Keratinocyte (primary cell): Measurements from ENCODE around the gene DLK2. TPM values are rescaled to one million over a fixed set of nuclear protein-coding genes. Genes with fewer than 3 reads are reported as not detected.

ENCODE experiments used
- DNase-seq: peaks from one replicate; pipeline ENCODE4 v3.0.0-alpha.2; 2011; ENCODE audit warnings: low read depth, missing footprints, low spot score
- FAIRE-seq: peaks from 2 replicates; lab custom pipeline; 2011; peaks lifted over from hg19 to GRCh38; lab: Jason Lieb, UNC
- H2AFZ ChIP-seq: 2 replicates; pipeline ENCODE4 v1.6.0; 2012; ENCODE audit warnings: low read length, control low read depth, inconsistent platforms; ENCODE audit not compliant: control insufficient read depth
- H3K27ac ChIP-seq: 2 replicates; pipeline ENCODE4 v1.5.1; 2011; ENCODE audit warnings: low read length; ENCODE audit not compliant: control insufficient read depth, insufficient read depth
- H3K27me3 ChIP-seq: 3 replicates; pipeline ENCODE4 v1.6.0; 2011; ENCODE audit warnings: low read length; ENCODE audit not compliant: control insufficient read depth, insufficient read depth; ENCODE audit errors: extremely low read depth
- H3K36me3 ChIP-seq, 2 experiments: 2 replicates in 1 of 2; 3 replicates in 1 of 2; pipeline ENCODE4 v1.5.1; 2011; ENCODE audit warnings: low read length in 2 of 2, mild to moderate bottlenecking in 1 of 2; ENCODE audit not compliant: control insufficient read depth in 2 of 2, insufficient read depth in 2 of 2; ENCODE audit errors: extremely low read depth in 1 of 2
- H3K4me1 ChIP-seq: 3 replicates; pipeline ENCODE4 v1.5.1; 2011; ENCODE audit warnings: low read length; ENCODE audit not compliant: control insufficient read depth, insufficient read depth; ENCODE audit errors: extremely low read depth
- H3K4me2 ChIP-seq: 3 replicates; pipeline ENCODE4 v1.6.0; 2011; ENCODE audit warnings: low read depth, low read length; ENCODE audit not compliant: control insufficient read depth, insufficient read depth; ENCODE audit errors: extremely low read depth
- H3K4me3 ChIP-seq, 3 experiments: fragments of 200-600 bp in 1 of 3; sonication (generic) in 1 of 3; 2 replicates in 2 of 3; 3 replicates in 1 of 3; pipeline ENCODE4 v1.5.1; 2011 to 2016; ENCODE audit warnings: low read length in 3 of 3, mild to moderate bottlenecking in 3 of 3, control low read depth in 2 of 3, inconsistent platforms in 1 of 3, low read depth in 1 of 3, mixed read lengths in 1 of 3, mixed run types in 1 of 3, moderate library complexity in 1 of 3; ENCODE audit not compliant: control insufficient read depth in 2 of 3, insufficient read depth in 2 of 3; ENCODE audit errors: extremely low read depth in 1 of 3
- H3K79me2 ChIP-seq: 2 replicates; pipeline ENCODE4 v1.6.0; 2012; ENCODE audit warnings: low read length; ENCODE audit not compliant: control insufficient read depth, insufficient read depth
- H3K9ac ChIP-seq: 3 replicates; pipeline ENCODE4 v1.6.0; 2011; ENCODE audit warnings: low read length; ENCODE audit not compliant: control insufficient read depth, insufficient read depth; ENCODE audit errors: extremely low read depth
- H3K9me1 ChIP-seq: 3 replicates; pipeline ENCODE4 v1.6.0; 2011; ENCODE audit warnings: low read length; ENCODE audit not compliant: control insufficient read depth, insufficient read depth; ENCODE audit errors: extremely low read depth
- H3K9me3 ChIP-seq: 2 replicates; pipeline ENCODE4 v1.5.1; 2012; ENCODE audit warnings: low read depth, low read length; ENCODE audit not compliant: control insufficient read depth
- H4K20me1 ChIP-seq: 3 replicates; pipeline ENCODE4 v1.6.0; 2011; ENCODE audit warnings: low read length; ENCODE audit not compliant: control insufficient read depth, insufficient read depth; ENCODE audit errors: extremely low read depth
- EZH2 ChIP-seq: IDR thresholded peaks from one replicate; pipeline ENCODE4 v1.6.1; 2012; ENCODE audit warnings: inconsistent platforms, mild to moderate bottlenecking, low read length, moderate library complexity
- dilution Hi-C: fragments of 300-500 bp; cut with MboI; formaldehyde crosslinking; loops from one replicate; pipeline ENCODE4 v1.7.0; 2020; ENCODE audit warnings: low sequenced_read_pairs; ENCODE audit not compliant: extremely low pct_ligation_motif_present
- polyA plus RNA-seq, 5 experiments: library from polyadenylated mRNA; depleted of rRNA in 3 of 5; stranded (reverse) in 3 of 5; stranded (forward) in 1 of 5; unstranded in 1 of 5; fragments of >200 nt; gene quantifications; 1 replicate in 1 of 5; 2 replicates in 3 of 5; 3 replicates in 1 of 5; pipeline versions ENCODE4 v1.2.1 to v1.2.3, GENCODE V29; 2011 to 2012; ENCODE audit warnings: missing spikeins in 2 of 5, low read depth in 1 of 5, low replicate concordance in 1 of 5
- TF ChIP-seq, protein P1 (sequence below), 3 experiments: IDR thresholded peaks in 1 of 3; conservative IDR thresholded peaks in 1 of 3; optimal IDR thresholded peaks in 1 of 3; 2 replicates in 2 of 3; 3 replicates in 1 of 3; pipeline versions ENCODE3 to v1.5.1; 2011; ENCODE audit warnings: low read length in 3 of 3, mild to moderate bottlenecking in 3 of 3, moderate library complexity in 2 of 3, control low read depth in 1 of 3, inconsistent platforms in 1 of 3; ENCODE audit not compliant: insufficient read depth in 2 of 3; ENCODE audit errors: extremely low read depth in 1 of 3

Gene DLK2
- polyA plus RNA-seq, 1 donor (not counting 4 experiments of a cell fraction or from before 2014, with no cell fraction given) = 19.8 TPM

DNA sequence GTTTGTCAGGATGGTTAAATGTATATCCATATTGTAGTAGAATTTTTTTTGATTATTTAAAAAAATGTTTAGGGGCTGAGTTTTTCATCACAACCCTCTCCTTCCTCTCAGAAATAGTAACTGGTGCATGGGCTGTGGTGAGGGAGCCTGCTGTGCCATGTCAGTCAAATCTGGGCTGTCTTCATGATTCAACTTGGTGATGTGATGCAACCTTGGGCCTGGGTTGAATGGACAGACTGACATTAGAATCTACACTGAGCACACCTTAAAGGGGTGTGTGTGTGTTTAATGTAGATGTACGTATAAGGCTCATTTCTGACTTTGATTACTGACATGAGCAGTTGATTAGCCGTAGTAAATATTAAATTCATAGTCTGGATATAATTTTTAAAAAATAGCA is 25.7 kb upstream of the DLK2 start:
- Histone ChIP-seq H3K4me1 (peaks cover 54% of the 10 kb centered on the region), H3K4me2 (peak overlapping the region; percentile 74), H2AFZ (no peak overlapping the region), H3K4me3 (no peak overlapping the region), H4K20me1 (no peaks in the 10 kb centered on the region), H3K27me3 (no peaks in the 10 kb centered on the region), H3K79me2 (peaks cover 53% of the 10 kb centered on the region), H3K36me3 (peaks cover 5% of the 10 kb centered on the region in 2 experiments), H3K9me3 (no peaks in the 10 kb centered on the region), H3K9me1 (no peaks in the 10 kb centered on the region), H3K9ac (peak overlapping the region; percentile 23), H3K27ac (peak overlapping the region; percentile 76)
- dilution Hi-C loops = no loop called here
- no peak for TF ChIP-seq EZH2
- TF ChIP-seq, protein P1, sequence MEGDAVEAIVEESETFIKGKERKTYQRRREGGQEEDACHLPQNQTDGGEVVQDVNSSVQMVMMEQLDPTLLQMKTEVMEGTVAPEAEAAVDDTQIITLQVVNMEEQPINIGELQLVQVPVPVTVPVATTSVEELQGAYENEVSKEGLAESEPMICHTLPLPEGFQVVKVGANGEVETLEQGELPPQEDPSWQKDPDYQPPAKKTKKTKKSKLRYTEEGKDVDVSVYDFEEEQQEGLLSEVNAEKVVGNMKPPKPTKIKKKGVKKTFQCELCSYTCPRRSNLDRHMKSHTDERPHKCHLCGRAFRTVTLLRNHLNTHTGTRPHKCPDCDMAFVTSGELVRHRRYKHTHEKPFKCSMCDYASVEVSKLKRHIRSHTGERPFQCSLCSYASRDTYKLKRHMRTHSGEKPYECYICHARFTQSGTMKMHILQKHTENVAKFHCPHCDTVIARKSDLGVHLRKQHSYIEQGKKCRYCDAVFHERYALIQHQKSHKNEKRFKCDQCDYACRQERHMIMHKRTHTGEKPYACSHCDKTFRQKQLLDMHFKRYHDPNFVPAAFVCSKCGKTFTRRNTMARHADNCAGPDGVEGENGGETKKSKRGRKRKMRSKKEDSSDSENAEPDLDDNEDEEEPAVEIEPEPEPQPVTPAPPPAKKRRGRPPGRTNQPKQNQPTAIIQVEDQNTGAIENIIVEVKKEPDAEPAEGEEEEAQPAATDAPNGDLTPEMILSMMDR (optimal IDR thresholded peaks at IDR 0.05 in 1 of 3, IDR thresholded peaks at IDR 0.05 in 1 of 3, conservative IDR thresholded peaks at IDR 0.05 in 1 of 3; ENCODE audit: extremely low read depth in 1 of 3, insufficient read depth in 2 of 3, low read length in 3 of 3) = no peak
- DNase-seq (no peak), FAIRE-seq (peak; percentile 79)

DNA sequence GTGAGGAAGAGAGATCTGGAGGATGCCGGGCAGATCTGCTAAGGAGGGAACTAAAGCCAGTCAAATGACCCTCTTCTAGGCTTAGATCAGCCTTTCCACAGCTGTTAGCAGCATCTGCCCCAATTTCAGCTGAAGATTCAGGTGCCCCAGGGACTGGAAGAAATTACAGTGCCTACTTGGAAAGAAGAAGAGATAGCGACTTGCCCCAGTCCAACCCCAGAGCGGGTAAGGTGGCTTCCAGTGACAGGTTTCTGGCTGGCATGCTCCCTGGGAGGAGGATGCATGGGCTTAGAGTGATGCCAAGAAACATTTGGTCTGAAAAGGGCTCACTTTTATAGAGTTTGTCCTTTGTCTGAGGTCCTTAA is 22.6 kb upstream of the DLK2 start:
- no peaks in the 10 kb centered on the region for H4K20me1 ChIP-seq
- FAIRE-seq (no peak), DNase-seq (no peak)
- peaks cover 49% of the 10 kb centered on the region for H3K4me1 ChIP-seq
- H3K27me3 ChIP-seq = no peaks in the 10 kb centered on the region
- H3K9me1 ChIP-seq = no peaks in the 10 kb centered on the region
- peaks cover 35% of the 10 kb centered on the region for H3K79me2 ChIP-seq
- H3K27ac ChIP-seq = peak overlapping the region; percentile 88
- peak overlapping the region; percentile 52 to 85 (median 77) for H3K4me3 ChIP-seq
- peak overlapping the region; percentile 99 for H3K4me2 ChIP-seq
- TF ChIP-seq, protein P1 (optimal IDR thresholded peaks at IDR 0.05 in 1 of 3, IDR thresholded peaks at IDR 0.05 in 1 of 3, conservative IDR thresholded peaks at IDR 0.05 in 1 of 3; ENCODE audit: extremely low read depth in 1 of 3, insufficient read depth in 2 of 3, low read length in 3 of 3) = no peak
- TF ChIP-seq EZH2 = no peak
- peak overlapping the region; percentile 90 for H3K9ac ChIP-seq
- dilution Hi-C loops = no loop called here
- H2AFZ ChIP-seq = peak overlapping the region; percentile 15
- peaks cover under 1 to 3% of the 10 kb centered on the region in 2 experiments for H3K36me3 ChIP-seq
- no peaks in the 10 kb centered on the region for H3K9me3 ChIP-seq
